ENCODE results near the gene LRRC53.

Gene LRRC53

GRCh38 chr1:74431531-74431930 is 80.9 kb downstream of the LRRC53 start:
- DNase-seq = no peak

GRCh38 chr1:74430342-74430934 is 82.0 kb downstream of the LRRC53 start:
- no peak for DNase-seq

GRCh38 chr1:74429580-74429979 is 82.8 kb downstream of the LRRC53 start:
- no peak for DNase-seq

GRCh38 chr1:74427681-74428080 is 84.7 kb downstream of the LRRC53 start:
- DNase-seq = no peak

GRCh38 chr1:74426208-74426937 is 86.0 kb downstream of the LRRC53 start:
- DNase-seq = no peak

GRCh38 chr1:74425676-74426075 is 86.7 kb downstream of the LRRC53 start:
- DNase-seq = no peak

GRCh38 chr1:74423471-74423870 is 88.9 kb downstream of the LRRC53 start:
- DNase-seq = no peak

GRCh38 chr1:74422421-74423292 is 89.8 kb downstream of the LRRC53 start:
- no peak for DNase-seq

- DNase-seq = no peak
These were observed 91.9 kb downstream of the LRRC53 start for GRCh38 chr1:74420467-74420866.
